ENCODE results near the gene EIF2S3. TPM values are rescaled to one million over a fixed set of nuclear protein-coding genes. Genes with fewer than 3 reads are reported as not detected.
A peak's percentile ranks its signal among the peaks of the same experiment; 100 is the strongest.

Gene EIF2S3
- total RNA-seq, 1 donor from 2014 or later: 64.4 TPM

DNA sequence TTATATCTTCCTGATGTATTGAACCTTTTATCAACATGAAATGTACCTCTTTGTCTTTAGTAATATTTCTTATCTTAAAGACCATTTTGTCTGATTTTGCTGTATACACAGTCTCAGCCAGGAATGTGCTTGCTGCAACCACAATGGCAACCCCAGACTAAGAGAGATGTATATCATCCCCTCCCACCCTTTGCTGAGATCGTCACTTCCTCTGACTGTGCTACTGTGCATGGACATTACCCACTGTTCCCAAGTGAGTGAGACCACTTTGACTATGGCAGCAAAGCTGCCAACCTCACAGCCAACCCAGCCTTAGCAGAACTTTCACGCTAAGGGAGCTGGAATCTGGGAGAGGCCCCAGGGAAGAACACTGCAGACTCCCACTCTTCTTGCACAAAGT, 46.0 kb downstream of the EIF2S3 start:
- intact Hi-C loops (cut with DNase I): no loop called here
- ATAC-seq (ENCODE audit: poor library complexity) (no peak), DNase-seq (no peak)

DNA sequence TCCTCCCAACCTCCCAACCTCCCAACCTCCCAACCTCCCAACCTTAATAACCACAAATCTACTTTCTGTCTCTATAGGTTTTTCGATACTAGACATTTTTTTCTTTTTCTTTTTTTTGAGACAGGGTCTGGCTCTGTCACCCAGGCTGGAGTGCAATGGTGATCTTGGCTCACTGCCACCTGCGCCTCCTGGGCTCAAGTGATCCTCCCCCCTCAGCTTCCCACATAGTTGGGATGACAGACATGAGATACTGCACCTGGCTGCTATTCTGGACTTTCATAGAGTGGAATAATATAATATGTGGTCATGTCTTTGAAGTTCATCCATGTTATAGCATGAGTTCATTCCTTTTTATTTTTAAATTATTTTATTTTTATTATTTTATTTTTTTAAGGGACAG, 55.3 kb downstream of the EIF2S3 start:
- intact Hi-C loops (cut with DNase I): no loop called here
- DNase-seq: no peak
- ATAC-seq (ENCODE audit: poor library complexity): no peak

DNA sequence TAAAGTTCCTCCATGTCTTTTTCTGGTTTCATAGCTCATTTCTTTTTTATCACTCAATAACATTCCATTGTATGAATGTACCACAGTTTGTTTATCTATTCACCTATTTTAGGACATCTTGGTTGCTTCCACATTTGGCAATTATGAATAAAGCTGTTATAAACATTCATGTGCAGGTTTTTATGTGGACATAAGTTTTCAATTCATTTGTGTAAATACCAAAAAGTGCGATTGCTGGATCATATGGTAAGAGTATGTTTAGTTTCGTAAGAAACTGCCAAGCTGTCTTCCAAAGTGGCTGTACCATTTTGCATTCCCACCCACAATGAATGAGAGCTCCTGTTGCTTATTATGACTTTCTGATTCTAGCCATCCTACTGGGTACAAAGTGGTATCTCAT, 58.4 kb downstream of the EIF2S3 start:
- intact Hi-C loops (cut with DNase I): no loop called here
- DNase-seq (no peak), ATAC-seq (ENCODE audit: poor library complexity) (no peak)

DNA sequence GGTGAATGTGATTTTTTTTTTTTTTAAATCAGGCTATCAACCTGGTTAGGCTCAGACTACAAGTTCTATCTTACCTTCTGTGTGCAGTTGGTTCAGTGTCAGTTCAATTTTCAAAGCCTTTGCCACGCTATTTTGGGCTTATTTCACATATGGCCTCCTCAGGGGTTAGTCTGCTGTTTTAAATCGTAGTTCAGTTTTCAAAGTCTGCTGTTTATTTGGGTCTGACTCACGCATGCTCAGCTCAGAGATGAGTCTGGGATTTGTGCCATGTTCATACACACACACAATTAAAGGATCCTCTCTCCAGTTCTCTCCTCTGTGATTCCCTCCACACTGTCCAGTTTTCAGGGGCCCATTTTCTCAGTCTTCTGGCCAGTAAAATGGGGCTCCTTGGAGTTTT, 62.5 kb downstream of the EIF2S3 start:
- intact Hi-C loops (cut with DNase I): no loop called here
- DNase-seq (no peak), ATAC-seq (ENCODE audit: poor library complexity) (peak; percentile 65)

DNA sequence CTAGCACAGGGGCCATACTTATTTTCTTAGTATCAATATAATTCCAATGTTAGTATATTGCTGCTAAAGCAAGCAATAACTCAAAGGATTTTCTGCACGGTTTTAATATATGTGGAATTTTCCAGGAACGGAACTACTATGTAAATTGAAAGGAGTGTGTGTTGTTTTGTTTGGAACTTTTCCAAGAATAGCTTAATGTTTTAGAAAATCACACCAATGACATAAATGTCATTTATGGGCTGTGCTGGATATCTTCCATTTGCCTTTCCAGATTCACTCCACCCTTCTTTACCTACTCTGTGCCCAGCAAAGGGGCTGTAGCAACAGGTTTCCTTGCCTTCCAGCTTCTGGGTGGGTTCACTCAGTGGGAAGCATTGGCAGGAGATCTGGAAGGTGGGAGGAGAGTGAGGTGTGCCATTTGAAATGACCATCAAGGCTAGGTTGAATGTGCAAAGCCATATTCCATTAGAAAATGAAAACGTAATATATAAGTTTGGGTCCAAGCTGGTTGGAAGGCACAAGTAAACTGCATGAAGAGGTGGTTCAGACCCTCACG, 69.6 kb downstream of the EIF2S3 start:
- intact Hi-C loops (cut with DNase I): no loop called here
- DNase-seq (no peak), ATAC-seq (ENCODE audit: poor library complexity) (no peak)

DNA sequence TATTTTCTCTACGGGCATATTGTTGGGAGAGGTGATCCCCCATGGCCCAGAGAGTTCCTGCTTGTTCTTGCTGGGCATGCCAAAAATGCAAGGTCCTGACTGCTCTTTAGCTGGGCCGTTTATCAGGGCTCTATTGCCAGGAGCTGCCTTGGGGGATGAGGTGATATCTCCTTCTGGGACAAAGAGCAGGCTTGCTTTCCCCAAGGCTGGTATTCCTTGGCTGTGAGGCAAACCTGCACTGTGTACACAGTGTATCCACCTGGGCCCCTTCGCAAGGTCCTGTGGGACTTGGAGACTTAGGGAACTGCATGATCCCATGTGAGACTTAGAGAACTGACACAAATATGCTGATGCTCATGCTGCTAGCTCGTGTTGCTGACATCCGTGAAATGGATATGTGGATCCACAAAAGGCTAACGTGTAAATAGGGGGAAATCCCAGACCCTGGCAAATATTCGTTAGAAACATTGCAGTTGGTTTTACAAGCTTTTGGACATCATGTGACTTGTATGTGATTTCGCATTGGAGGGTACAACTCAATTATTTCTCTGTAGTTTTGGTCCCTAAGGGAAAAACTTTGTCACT, 70.4 kb downstream of the EIF2S3 start:
- intact Hi-C loops (cut with DNase I): no loop called here
- DNase-seq: no peak
- no peak for ATAC-seq (ENCODE audit: poor library complexity)

Other genes starting within 250 kb of the EIF2S3 start
- 112 TPM for gene APOO, start 147.0 kb upstream of the EIF2S3 start, total RNA-seq
- gene CXorf58, start 146.9 kb upstream of the EIF2S3 start, total RNA-seq: 0.22 TPM
- gene KLHL15, start 27.8 kb upstream of the EIF2S3 start, total RNA-seq: 5.8 TPM
- gene ZFX, start 94.8 kb downstream of the EIF2S3 start, total RNA-seq: 32.9 TPM

Data from Right ventricle myocardium superior (tissue), 1 donor.